GM23248 (cell line): ENCODE data around the gene RIC1. TPM values are rescaled to one million over a fixed set of nuclear protein-coding genes. Genes with fewer than 3 reads are reported as not detected.
"Not testable (repeated sequence)": the region's sequence is repeated elsewhere in the genome, so short reads cannot be mapped to it uniquely, and the experiment has no call there.

ENCODE experiments used
- DNase-seq: peaks from one replicate; pipeline ENCODE4 v3.0.0-alpha.2; 2015
- H2AFZ ChIP-seq: fragments of 200-600 bp; sonication (generic); 2 replicates; pipeline ENCODE4 v1.6.1; 2016; ENCODE audit warnings: antibody characterized with exemption
- H3F3A ChIP-seq: fragments of 200-600 bp; sonication (generic); 2 replicates; pipeline ENCODE4 v1.6.1; 2016; ENCODE audit warnings: mild to moderate bottlenecking, antibody characterized with exemption, mixed run types; ENCODE audit not compliant: insufficient read depth
- H3K27ac ChIP-seq: fragments of 200-600 bp; sonication (generic); 2 replicates; pipeline ENCODE4 v1.5.1; 2016; ENCODE audit warnings: mild to moderate bottlenecking
- H3K27me3 ChIP-seq: fragments of 200-600 bp; sonication (generic); replicated peaks from 2 replicates; pipeline ENCODE4 v1.6.1; 2016; ENCODE audit warnings: mild to moderate bottlenecking; ENCODE audit not compliant: insufficient read depth
- H3K36me3 ChIP-seq: fragments of 200-600 bp; sonication (generic); 2 replicates; pipeline ENCODE4 v1.6.1; 2016; ENCODE audit warnings: low read depth, mild to moderate bottlenecking
- H3K4me1 ChIP-seq: fragments of 200-600 bp; sonication (generic); 2 replicates; pipeline ENCODE4 v1.6.1; 2016; ENCODE audit warnings: mild to moderate bottlenecking; ENCODE audit not compliant: insufficient read depth
- H3K4me2 ChIP-seq: fragments of 200-600 bp; sonication (generic); one replicate; pipeline ENCODE4 v1.6.1; 2016; ENCODE audit warnings: mild to moderate bottlenecking; ENCODE audit not compliant: unreplicated experiment
- H3K4me3 ChIP-seq: fragments of 200-600 bp; sonication (generic); 2 replicates; pipeline ENCODE4 v1.5.1; 2016; ENCODE audit warnings: mild to moderate bottlenecking
- H3K79me2 ChIP-seq: fragments of 200-600 bp; sonication (generic); 2 replicates; pipeline ENCODE4 v1.6.1; 2016; ENCODE audit warnings: mild to moderate bottlenecking; ENCODE audit not compliant: insufficient read depth
- H3K9ac ChIP-seq: fragments of 200-600 bp; sonication (generic); 2 replicates; pipeline ENCODE4 v1.6.1; 2016; ENCODE audit warnings: mild to moderate bottlenecking
- H3K9me2 ChIP-seq: fragments of 200-600 bp; sonication (generic); 2 replicates; pipeline ENCODE4 v1.6.1; 2016; ENCODE audit warnings: mixed run types, mild to moderate bottlenecking, moderate library complexity; ENCODE audit not compliant: insufficient read depth
- H3K9me3 ChIP-seq: fragments of 200-600 bp; sonication (generic); one replicate; pipeline ENCODE4 v1.6.1; 2017; ENCODE audit warnings: low read depth
- H4K20me1 ChIP-seq: fragments of 200-600 bp; sonication (generic); 2 replicates; pipeline ENCODE4 v1.6.0; 2016; ENCODE audit not compliant: insufficient read depth
- EZH2 ChIP-seq: fragments of 200-600 bp; sonication (generic); IDR thresholded peaks from 2 replicates; pipeline ENCODE4 v1.6.1; 2018; ENCODE audit warnings: antibody characterized with exemption, mild to moderate bottlenecking; ENCODE audit not compliant: insufficient read depth, poor library complexity, severe bottlenecking
- EZH2phosphoT487 ChIP-seq: fragments of 200-600 bp; sonication (generic); IDR thresholded peaks from 2 replicates; pipeline ENCODE4 v1.6.1; 2018; ENCODE audit warnings: antibody characterized with exemption, moderate library complexity, mild to moderate bottlenecking, low read depth; ENCODE audit not compliant: insufficient read depth
- WGBS, 2 experiments: methylation state at CpG; one replicate each; pipeline ENCODE4 v1.1.6; 2015 to 2017; ENCODE audit warnings: low lambda C conversion rate in 2 of 2, low coverage in 1 of 2; ENCODE audit errors: missing lambda C conversion rate in 2 of 2; 5-methylcytosine and 5-hydroxymethylcytosine counted together
- in situ Hi-C: fragments of 300-500 bp; cut with MboI; formaldehyde crosslinking; loops from 2 replicates; pipeline ENCODE4 v1.15.0; 2020
- polyA plus RNA-seq: library from polyadenylated mRNA; unstranded; fragments of >200 nt; fragmentation: Nextera tagmentation; extraction: Ambion mirVana; gene quantifications from 2 replicates; pipeline ENCODE4 v1.2.1, GENCODE V29; 2016
- total RNA-seq: library from RNA; depleted of rRNA; stranded (reverse); fragments of >200 nt; shearing (Covaris generic); gene quantifications from 2 replicates; pipeline ENCODE4 v1.2.3, GENCODE V29; 2014

Gene RIC1
- total and polyA plus RNA-seq, 2 experiments from 2014 or later: 13.0 to 48.7 TPM

- Histone ChIP-seq H3K27ac (no peak overlapping the region), H3K36me3 (peaks cover 58% of the 10 kb centered on the region), H3K9ac (no peak overlapping the region), H3K9me3 (no peaks in the 10 kb centered on the region), H4K20me1 (no peaks in the 10 kb centered on the region), H3K4me2 (no peak overlapping the region), H3F3A (peaks cover 23% of the 10 kb centered on the region; the same call in 1 of the 2 replicates), H3K79me2 (no peaks in the 10 kb centered on the region), H3K27me3 (no peaks in the 10 kb centered on the region), H3K4me1 (peaks cover 9% of the 10 kb centered on the region; the same call in 1 of the 2 replicates), H2AFZ (no peak overlapping the region), H3K4me3 (no peak overlapping the region), H3K9me2 (no peaks in the 10 kb centered on the region)
- no peak for DNase-seq
- TF ChIP-seq EZH2phosphoT487 (no peak), EZH2 (no peak)
- in situ Hi-C loops: no loop called here
- WGBS, 2 experiments: 16 to 36% methylated on average over 1 of the region's 1 CpG
Measured at GRCh38 chr9:5764130-5764868, 135.4 kb downstream of the RIC1 start.

- TF ChIP-seq EZH2 (no peak), EZH2phosphoT487 (no peak)
- Histone ChIP-seq H3K9me2 (no peaks in the 10 kb centered on the region), H3F3A (no peaks in the 10 kb centered on the region), H3K27ac (no peak overlapping the region), H3K9ac (no peak overlapping the region), H3K9me3 (no peaks in the 10 kb centered on the region), H4K20me1 (no peaks in the 10 kb centered on the region), H3K4me1 (no peaks in the 10 kb centered on the region), H3K4me3 (no peak overlapping the region), H3K36me3 (peaks cover 82% of the 10 kb centered on the region), H2AFZ (no peak overlapping the region), H3K79me2 (no peaks in the 10 kb centered on the region), H3K27me3 (no peaks in the 10 kb centered on the region), H3K4me2 (no peak overlapping the region)
- in situ Hi-C loops: no loop called here
- DNase-seq: peak; percentile 19
- WGBS, 2 experiments: 97 to 98% methylated on average over 5 of the region's 5 CpGs
Measured at GRCh38 chr9:5767968-5768932, 139.3 kb downstream of the RIC1 start.

- H3K4me1 ChIP-seq: no peaks in the 10 kb centered on the region
- no peak for TF ChIP-seq EZH2
- no peak for TF ChIP-seq EZH2phosphoT487
- peaks cover 89% of the 10 kb centered on the region for H3K36me3 ChIP-seq
- no peaks in the 10 kb centered on the region for H3K9me2 ChIP-seq
- H3K9me3 ChIP-seq: no peaks in the 10 kb centered on the region
- H2AFZ ChIP-seq: no peak overlapping the region
- H3K27me3 ChIP-seq: no peaks in the 10 kb centered on the region
- no peaks in the 10 kb centered on the region for H3K79me2 ChIP-seq
- H3K9ac ChIP-seq: no peak overlapping the region
- 85 to 86% methylated on average over 3 of the region's 3 CpGs for WGBS, 2 experiments
- no peaks in the 10 kb centered on the region for H4K20me1 ChIP-seq
- in situ Hi-C loops: no loop called here
- no peak overlapping the region for H3K4me3 ChIP-seq
- H3K4me2 ChIP-seq: no peak overlapping the region
- H3K27ac ChIP-seq: no peak overlapping the region
- DNase-seq: no peak
- no peaks in the 10 kb centered on the region for H3F3A ChIP-seq
Measured at GRCh38 chr9:5773324-5773999, 144.6 kb downstream of the RIC1 start.

DNA sequence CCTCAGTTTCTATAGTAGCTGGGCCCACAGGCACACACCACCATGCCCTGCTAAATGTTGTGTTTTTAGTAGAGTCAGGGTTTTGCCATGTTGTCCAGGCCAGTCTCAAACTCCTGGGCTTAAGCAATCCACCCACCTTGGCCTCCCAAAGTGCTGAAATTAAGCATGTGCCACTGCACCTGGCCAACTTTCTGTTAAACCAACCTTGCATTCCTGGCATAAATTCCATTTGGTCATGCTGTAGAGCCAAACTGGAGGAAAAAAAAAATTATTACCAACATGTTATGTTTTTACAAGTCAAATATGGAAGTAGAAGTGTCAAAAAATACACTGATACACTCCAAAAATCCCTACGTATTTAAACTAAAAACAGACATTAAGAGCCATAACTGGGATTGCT, 149.9 kb downstream of the RIC1 start:
- no peak overlapping the region for H3K27ac ChIP-seq
- H3K4me1 ChIP-seq: no peaks in the 10 kb centered on the region
- H4K20me1 ChIP-seq: no peaks in the 10 kb centered on the region
- WGBS, 2 experiments: 95 to 98% methylated on average over 1 of the region's 1 CpG
- no peak overlapping the region for H2AFZ ChIP-seq
- H3K79me2 ChIP-seq: no peaks in the 10 kb centered on the region
- DNase-seq: no peak
- H3F3A ChIP-seq: 0 out of 2 replicates have a peak, but pooled peaks cover 7% of the 10 kb centered on the region
- no peaks in the 10 kb centered on the region for H3K9me2 ChIP-seq
- H3K4me3 ChIP-seq: no peak overlapping the region
- in situ Hi-C loops: no loop called here
- no peaks in the 10 kb centered on the region for H3K27me3 ChIP-seq
- H3K9ac ChIP-seq: no peak overlapping the region
- no peaks in the 10 kb centered on the region for H3K9me3 ChIP-seq
- TF ChIP-seq EZH2phosphoT487 (no peak), EZH2 (no peak)
- peaks cover 57% of the 10 kb centered on the region for H3K36me3 ChIP-seq
- H3K4me2 ChIP-seq: no peak overlapping the region

DNA sequence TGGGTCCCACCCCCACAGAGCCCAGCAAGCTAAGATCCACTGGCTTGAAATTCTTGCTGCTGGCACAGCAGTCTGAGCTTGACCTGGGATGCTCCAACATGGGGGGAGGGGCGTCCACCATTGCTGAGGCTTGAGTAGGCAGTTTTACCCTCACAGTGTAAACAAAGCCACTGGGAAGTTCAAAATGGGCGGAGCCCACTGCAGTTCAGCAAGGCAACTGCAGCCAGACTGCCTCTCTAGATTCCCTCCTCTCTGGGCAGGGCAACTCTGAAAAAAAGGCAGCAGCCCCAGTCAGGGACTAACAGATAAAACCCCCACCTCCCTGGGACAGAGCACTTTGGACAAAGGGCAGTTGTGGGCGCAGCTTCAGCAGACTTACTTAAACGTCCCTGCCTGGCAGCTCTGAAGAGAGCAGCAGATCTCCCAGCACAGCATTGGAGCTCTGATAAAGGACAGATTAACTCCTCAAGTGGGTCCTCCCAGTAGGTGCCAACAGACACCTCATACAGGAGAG, 150.9 kb downstream of the RIC1 start:
- in situ Hi-C loops, H3K9me2 ChIP-seq, H3K27ac ChIP-seq, DNase-seq, H3K9me3 ChIP-seq, H2AFZ ChIP-seq, H3K79me2 ChIP-seq, H3K9ac ChIP-seq, H3F3A ChIP-seq, H3K4me2 ChIP-seq, H4K20me1 ChIP-seq, H3K4me3 ChIP-seq, H3K27me3 ChIP-seq, H3K4me1 ChIP-seq: not testable (repeated sequence)
- H3K36me3 ChIP-seq: peaks cover 47% of the 10 kb centered on the region
- 96 to 97% methylated on average over 4 of the region's 4 CpGs for WGBS, 2 experiments

DNA sequence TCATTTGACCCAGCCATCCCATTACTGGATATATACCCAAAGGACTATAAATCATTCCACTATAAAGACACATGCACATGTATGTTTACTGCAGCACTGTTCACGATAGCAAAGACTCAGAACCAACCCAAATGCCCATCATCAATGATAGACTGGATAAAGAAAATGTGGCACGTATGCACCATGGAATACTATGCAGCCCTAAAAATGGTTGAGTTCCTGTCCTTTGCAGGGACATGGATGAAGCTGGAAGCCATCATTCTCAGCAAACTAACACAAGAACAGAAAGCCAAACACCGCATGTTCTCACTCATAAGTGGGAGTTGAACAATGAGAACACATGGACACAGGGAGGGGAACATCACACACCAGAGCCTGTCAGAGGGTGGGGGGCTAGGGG, 154.5 kb downstream of the RIC1 start:
- H3K4me2 ChIP-seq, H3K9me3 ChIP-seq, H3K9ac ChIP-seq, H3K27me3 ChIP-seq, H3K4me3 ChIP-seq, DNase-seq, H3K4me1 ChIP-seq, H3K79me2 ChIP-seq, H4K20me1 ChIP-seq, H2AFZ ChIP-seq, H3K27ac ChIP-seq, H3K9me2 ChIP-seq, in situ Hi-C loops: not testable (repeated sequence)
- peaks cover 16% of the 10 kb centered on the region for H3K36me3 ChIP-seq
- H3F3A ChIP-seq: peaks cover 14% of the 10 kb centered on the region; the same call in 1 of the 2 replicates
- 95 to 98% methylated on average over 3 of the region's 3 CpGs for WGBS, 2 experiments
